Stimulated activated CD8-positive, alpha-beta memory T cell treated with anti-CD3 and anti-CD28 coated beads, Interleukin-2, amount 100 ng/mL, for 48 hours (primary cell): Measurements from ENCODE around the gene SPATA21.
"Not testable (repeated sequence)": the region's sequence is repeated elsewhere in the genome, so short reads cannot be mapped to it uniquely, and the experiment has no call there.

Source experiments
- DNase-seq, 2 donors: peaks; one replicate each; pipeline ENCODE4 v3.0.0-alpha.2; 2020; ENCODE audit warnings: low read depth in 2 of 2

Gene SPATA21, protein sequence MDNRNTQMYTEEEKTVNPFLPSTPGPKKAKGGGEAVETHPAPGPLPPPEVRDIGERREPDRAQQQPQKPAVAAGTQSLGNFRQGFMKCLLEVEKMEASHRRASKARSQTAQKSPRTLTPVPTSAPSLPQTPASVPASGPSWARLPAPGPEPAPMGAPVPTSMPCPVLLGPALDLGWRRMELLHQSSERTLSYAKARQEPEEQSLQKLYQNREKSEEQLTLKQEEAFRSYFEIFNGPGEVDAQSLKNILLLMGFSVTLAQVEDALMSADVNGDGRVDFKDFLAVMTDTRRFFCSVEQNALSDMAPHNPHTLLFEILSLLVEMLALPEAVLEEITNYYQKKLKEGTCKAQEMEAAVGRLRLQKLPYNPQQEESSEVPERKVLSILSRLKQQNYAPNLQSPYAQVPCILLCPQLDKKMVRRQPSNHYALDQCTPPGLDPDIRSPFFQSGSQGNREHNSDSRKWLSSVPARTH

DNA sequence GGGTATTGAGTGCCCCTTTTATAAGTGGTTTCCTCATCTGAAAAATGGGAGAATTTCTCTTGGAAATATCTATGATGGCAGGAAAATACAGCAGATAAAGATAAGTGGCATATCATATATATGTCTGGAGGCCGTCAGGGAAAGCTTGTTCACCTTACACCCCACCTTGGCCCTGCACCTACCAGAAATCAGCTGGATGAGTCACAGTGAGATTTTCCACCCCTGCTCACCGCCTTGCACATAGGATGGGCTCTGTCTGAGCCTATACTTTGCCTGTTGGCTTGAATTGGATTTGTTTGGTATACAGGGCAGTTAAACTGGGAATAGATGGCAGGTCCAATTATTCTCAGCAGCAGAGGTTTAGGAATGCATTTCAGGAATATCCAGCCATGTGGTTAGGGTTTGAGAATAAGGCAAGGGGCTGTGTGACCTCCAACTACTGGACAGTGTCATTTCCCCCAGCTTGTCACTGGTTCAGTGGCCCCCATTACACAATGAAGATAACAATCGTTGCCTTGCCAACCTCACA is at the start of gene SPATA21:
Gene SPATA21 (minus strand): TSS at position 479 of the 529 bp plus-strand sequence. CDS start 6,053 bp downstream, outside the sequence.
- no peak for DNase-seq

DNA sequence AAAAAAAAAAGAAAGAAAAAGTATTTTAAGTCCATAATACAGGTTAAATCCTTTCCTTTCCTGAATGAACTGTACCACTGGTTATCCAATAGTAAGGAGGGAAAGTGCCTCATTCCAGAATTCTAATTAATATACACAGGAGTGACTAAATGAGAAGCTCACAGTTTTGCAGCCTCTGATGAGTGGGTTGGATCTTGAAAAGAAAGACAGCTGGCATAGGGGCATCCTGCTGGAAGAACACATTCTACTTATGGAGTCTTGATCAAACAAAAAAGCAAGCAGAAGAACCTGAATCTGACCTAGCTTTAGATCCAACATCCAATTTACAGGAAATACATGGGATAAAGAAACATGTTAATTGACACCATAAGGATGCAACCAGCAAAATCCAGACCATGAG is 49.8 kb upstream of the SPATA21 start:
- DNase-seq = not testable (repeated sequence)

DNA sequence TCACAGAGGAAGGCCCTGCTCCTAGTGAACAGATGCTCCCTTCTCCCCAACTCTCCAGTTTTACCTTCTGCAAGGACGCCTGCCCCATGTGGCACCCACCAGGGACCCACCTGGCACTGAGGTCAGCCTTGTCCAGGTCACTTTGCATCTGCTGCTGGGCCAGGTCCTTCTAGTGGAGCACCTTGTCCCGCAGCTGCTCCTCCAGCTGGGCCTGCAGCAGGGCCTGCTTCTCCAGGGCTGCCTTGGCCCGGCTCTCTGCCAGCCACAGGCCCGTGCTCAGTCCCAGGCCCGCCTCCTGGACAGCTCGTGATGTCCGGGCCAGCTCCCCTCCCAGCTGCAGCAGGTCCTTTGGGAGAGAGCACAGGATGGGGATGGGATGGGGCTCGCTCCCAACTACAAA is 49.1 kb upstream of the SPATA21 start:
- DNase-seq = not testable (repeated sequence)

DNA sequence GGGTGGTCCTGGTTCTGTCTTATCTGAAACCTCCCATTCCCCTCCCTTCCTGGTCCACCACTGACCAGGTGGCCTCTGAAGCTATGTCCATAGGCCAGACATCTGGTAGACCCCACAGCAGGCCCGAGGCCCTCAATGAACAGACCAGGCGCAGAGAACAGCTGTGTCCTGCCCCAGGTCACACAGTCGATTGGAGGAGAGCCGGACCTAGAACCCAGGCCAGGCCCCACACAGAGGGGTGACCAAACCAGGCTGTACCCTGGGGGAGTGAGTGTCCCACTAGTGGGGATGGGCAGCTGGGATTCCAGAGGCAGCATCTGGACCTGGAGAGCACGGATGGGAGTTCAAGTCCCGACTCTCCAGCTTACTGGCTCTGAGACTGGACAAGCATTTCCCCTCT is 47.7 kb upstream of the SPATA21 start:
- no peak for DNase-seq

DNA sequence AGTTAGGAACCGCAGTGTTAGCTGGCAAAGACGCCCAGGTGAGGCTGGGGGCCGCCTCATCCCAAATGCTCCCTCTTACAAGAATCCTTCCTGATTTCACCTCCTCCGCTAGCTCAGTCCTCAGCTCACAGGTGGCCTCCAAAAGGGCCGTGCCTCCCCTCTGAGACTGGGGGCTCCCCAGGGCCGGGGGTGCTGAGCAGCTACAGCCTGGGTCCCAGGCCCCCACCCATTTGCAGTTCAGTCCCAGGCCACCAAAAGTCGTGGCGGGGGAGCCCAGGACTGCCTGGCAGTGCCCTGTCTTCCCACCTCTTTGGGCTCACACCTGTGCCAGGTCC is 47.2 kb upstream of the SPATA21 start:
- no peak for DNase-seq

DNA sequence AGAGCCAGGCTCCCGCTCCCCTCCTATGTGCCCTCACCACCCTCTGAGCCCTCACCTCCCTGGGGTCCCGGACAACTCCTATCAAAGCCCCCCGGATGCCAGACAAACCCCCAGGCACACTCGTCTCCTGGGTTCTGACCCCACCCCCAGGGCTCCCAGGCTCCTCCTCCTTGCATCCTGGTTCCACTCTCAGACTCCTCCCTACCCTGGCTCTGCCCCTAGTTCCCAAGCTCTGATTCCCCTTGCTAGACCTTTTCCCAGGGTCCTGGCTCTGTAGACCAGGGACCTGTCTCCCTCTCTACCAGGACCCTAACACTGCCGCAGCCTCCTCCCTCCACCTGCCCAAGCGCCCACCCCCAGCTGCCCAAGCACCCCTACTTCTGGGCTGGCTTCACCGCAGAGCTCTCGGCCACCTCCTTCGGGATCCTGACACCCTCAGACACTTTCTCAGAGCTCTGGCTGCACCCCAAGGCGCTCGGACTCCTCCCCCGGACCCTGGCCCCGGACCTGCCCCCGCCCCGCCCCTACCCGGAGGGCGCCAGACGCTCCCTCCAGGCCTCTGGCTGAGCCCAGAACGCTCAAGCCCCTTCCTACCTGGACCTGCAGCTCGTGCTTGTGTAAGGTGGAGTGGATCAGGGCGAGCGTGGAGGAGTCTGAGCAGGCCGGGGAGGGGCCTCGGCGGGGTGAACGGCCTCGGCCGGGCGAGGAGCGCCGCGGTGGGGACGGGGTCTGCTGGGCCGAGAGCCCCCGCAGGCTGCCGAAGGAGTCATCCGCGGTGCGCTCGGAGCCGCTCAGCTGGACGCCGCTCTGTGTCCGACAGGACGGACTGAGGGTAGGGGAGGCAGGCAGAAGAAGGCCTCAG is 46.6 kb upstream of the SPATA21 start:
- DNase-seq = not testable (repeated sequence)

DNA sequence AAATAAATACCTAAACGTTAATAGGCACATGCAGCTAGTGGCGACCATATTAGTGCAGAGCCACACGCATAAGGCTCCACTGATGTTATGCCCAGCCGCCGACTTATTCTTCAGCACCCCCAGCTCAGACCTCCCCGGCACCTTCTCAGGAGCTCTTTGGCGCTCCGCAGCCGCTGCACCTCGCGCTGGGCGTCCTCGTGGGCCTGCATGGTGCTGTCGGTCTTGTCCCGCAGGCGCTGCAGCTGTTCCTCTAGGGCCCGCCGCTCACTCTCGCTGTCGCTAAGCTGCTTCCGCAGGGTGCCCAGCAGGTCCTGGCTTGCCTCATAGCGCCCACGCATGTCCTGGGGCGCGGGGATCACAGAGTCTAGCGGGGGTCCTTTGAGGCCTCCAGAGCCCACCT is 45.9 kb upstream of the SPATA21 start:
- DNase-seq = not testable (repeated sequence)

DNA sequence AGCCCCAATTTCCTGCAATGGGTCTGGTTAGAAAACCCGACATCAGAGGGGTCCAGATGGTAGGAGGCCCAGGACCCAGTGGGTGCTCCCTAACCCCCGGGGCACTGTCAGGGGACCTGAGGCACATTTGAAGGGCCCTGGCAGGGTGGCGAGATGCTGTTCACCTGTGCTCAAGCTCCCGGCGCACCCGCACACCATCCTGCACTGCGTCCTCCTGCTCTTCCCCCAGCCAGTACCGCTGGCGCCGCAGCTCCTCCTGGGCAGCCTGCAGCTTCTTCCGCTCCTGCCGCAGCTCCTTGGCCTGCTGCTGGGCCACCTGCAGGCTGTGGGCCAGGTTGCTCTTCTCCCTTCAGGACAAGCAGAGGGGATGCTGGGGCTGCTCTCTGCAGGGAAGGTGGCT is 40.9 kb upstream of the SPATA21 start:
- no peak for DNase-seq

DNA sequence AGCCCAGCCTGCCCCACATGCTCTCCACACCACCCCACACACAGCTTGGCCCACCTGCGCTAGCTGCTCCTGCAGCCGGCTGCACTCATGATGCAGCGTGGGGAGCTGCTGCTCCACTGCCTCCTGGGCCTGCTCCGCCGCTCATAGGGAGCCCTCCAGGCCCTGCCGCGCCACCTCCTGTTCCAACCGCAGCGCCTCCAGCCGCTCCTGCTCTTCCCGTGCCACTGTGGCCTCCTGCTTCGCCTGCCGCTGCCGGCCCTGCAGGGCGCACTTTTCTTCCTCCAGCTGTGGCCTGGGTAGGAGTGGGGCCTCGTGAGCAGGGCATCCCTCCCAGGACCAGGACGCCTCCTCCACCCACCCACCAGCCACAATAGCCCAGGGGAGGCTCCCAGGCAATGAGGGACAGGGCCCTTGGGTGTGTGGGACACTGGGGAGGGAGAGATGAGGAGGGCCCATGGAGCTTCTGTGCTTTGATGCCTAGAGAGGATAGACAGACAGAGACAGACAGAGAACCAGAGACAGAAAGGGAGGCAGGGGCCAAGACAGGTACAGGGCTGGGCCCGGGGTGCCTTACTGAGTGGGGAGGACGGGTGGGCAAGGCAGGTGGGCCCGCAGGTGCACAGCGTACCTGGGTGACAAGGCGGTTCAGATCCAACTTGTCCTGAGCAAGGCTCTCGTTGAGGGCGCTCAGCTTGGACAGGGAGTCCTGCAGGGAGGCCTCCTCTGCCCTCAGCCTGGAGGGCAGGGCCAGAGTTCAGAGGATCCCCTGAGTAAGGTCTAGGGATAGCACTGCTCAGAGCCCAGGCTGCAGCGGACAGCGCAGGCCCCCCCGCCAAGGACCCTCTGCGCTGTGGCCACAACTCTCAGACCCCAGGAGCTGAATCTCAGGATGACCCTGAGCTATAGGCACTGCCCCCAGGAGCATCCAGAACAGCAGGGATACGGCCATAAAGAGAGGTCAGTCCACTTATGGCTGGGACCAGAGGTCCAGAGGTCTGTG is 38.8 kb upstream of the SPATA21 start:
- not testable (repeated sequence) for DNase-seq

DNA sequence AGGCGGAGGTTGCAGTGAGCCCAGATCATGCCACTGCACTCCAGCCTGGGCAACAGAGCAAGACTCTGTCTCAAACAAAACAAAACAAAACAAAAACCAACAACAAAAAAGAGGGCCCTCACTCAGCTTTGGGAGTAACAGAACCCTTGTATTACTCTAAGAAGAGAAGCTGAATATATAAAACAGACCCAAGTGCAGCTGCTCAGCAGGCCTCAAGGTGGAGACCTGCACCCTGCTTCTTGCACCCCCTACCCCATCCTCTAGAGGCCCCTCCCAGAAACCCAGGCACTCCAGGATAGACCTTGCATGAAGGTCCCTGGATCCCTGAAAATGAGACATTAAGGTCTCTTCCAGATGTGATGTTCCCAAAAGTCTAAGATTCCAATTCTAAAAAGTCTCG is 37.7 kb upstream of the SPATA21 start:
- not testable (repeated sequence) for DNase-seq

DNA sequence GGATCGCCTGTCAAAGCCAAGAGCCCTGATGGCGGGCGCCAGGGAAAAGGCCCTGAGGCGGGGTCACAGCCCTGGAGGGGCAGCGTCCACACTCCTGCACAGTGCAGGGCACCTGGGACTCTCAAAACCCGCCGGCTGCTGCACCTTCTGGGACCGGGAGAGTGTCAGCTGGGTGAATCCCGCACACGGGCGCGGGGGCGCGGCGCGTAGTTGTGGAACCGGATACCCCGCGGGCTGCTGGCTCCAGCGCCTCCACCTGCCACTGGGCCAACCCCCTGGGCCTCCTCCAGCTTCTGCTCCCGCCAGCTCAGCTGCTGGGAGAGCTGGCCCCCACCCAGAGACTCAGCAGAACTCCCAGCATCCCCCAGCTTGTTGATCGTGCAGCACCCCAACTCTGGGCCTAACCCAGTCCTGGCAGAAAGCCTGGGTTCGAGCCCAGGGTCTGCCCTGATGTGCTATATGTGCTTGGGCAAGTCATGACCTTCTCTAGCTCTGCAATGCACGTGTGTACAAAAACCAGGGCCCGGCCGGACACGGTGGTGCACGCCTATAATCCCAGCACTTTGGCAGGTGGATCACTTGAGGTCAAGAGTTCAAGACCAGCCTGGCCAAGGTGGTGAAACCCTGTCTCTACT is 37.1 kb upstream of the SPATA21 start:
- no peak for DNase-seq

DNA sequence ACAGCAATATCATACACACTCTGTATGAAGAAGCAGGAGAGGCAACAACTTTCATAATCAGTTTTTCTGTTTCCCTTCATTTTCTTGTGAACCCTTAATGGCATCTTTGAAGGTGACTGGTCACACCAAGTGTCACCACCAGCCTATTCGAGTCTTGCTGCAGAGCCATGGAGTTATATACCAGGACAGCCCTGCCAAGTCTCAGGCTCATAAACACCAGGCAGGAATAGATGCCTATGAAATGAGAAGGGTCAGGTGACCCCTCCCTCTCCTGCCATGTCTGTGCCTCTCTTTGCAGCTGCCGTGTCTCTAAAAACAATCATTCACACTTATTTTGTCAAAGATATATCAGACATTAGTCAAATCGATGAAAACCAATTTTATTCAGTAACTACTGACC is 31.3 kb upstream of the SPATA21 start:
- DNase-seq = no peak

DNA sequence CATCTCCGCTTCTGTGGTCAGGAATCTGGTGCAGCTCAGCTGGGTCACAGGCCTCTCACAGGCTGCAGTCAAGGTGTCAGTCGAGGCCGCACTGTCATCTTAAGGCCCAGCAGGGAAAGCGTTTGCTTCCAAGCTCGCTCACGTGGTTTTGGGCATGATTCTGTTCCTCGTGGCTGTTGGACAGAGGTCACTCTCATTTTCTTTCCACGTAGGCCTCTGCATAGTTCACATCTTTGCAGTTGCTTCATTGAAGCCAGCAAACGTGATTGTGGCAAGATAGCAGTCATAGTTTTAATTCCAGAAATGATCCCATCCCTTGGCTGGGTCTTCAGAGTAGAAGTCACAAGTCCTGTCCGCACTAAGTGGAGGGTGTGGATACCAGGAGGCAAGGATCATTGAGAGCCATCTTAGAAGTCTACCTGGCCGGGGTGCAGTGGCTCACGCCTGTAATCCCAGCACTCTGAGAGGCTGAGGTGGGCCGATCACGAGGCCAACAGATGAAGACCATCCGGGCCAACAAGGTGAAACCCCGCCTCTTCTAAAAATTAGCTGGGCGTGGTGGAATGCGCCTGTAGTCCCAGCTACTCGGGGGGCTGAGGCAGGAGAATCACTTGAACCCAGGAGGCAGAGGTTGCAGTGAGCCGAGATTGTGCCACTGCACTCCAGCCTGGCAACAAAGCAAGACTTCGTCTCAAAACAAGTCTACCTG is 27.8 kb upstream of the SPATA21 start:
- DNase-seq = no peak

DNA sequence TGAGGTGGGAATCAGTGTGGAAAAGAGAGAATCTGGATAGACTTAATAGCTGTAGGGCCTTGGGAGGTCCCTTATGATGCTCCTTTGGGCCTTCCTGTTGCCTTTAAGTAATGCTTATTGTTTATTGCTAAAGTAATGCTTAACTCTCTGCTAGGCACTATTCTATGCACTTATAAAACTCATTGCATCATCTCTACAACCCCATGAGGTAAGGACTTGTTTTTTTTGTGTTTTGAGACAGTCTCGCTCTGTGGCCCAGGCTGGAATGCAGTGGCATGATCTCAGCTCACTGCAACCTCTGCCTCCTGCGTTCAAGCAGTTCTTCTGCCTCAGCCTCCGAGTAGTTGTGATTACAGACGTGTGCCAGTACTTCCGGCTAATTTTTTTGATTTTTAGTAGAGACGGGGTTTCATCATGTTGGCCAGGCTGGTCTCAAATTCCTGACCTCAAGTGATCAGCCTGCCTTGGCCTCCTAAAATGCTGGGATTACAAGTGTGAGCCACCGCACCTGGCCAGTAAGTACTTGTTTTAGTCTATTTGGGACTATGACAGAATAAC is 25.6 kb upstream of the SPATA21 start:
- no peak for DNase-seq

DNA sequence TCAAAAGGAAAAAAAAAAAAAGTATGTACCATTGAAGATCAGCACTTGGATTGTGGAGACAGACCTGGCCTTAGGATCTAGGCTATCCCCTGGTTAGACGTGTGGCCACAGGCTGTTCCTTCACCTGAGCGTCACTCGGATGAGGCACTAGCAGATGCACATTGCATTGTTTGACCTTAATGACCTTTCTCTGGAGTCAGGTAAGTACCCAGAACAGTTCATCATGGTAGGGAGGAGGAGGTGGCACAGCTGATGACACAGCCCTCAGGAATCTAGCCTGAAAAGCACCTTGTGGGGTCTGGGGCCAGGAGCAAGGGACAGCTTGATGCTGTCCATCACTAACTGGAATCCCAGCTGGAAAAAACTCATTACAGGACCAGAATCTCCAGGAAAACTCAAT is 24.5 kb upstream of the SPATA21 start:
- no peak for DNase-seq

DNA sequence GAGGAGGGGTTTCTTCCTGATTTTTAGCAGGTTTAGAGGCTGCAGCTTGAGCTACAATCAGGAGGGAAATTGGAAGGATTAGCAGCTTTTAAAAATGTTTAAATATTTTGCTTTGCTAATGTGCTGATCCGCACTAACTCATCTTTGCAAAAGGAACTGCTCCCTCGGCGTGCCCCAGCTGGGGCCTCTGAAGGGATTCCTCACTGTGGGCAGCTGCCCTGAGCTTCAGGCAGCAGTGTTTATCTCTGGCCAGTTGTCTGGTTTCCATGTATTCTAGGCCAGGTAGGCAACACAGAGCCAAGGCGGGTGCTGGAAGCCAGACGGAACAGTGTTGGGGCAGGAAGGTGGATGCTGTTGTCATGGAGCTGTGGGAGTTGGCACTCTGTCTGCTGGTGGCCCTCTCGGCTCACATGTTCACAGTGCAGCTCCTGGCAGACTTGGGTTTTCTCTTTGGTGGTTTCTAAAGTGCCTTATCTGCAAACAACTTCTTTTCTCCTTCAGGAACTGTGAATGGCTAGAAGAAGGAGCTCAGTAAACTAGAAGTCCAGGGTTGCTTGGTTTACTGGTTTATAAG is 22.2 kb upstream of the SPATA21 start:
- no peak for DNase-seq

DNA sequence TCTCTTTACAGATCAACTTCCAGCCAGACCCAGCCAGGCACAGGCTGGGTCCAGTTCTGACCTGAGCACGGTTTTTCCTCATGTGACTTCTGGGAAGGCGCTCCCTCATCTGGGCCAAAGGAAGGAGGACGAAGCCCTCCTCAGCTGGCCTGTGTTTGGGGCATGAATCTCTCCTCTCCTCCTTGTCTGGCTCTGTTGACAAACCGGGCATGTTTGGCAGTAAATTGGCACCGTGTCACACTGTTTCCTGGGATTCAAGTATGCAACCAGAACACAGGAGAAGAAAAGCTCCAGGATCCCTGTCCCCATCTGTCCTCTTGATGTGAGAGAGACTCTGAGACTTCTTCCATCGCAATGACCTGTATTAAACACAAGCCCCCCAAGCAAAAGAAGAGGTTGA is 21.6 kb upstream of the SPATA21 start:
- DNase-seq = no peak

DNA sequence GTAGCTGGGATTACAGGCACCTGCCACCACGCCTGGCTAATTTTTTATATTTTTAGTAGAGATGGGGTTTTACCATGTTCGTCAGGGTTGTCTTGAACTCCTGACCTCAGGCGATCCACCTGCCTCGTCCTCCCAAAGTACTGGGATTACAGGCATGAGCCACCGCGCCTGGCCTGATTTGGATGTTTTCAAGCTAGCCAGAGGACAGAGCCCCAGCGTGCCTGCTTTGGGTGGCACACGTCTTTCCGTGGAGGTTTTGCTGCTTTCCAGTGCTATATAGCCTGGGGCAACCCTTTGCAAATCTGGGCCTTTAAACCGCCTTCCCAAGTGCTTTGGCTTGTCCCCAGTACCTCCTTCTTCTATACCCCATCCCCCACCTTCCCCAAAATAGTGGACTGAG is 18.9 kb upstream of the SPATA21 start:
- DNase-seq = not testable (repeated sequence)

DNA sequence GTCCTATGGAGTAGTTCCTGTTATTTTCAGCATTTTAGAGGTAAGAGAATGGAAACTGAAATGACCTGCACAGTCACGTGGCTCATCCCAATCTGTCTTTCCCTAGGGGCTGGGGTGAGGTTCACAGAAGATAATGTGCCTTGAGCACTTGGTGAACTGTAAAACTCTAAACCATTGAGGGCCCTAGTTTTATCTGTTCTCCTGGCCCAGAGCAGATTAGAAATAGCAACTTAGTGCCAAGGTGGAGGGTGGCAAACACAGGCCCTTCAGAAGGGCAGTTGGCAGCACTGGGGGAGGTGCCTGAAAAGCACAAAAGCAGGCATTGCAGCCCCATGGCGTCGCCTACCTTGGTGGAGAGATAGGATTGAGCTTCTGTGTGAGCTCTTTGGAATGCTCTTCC is 17.7 kb upstream of the SPATA21 start:
- DNase-seq = not testable (repeated sequence)
